ENCODE results near the gene KLHL40.

DNA sequence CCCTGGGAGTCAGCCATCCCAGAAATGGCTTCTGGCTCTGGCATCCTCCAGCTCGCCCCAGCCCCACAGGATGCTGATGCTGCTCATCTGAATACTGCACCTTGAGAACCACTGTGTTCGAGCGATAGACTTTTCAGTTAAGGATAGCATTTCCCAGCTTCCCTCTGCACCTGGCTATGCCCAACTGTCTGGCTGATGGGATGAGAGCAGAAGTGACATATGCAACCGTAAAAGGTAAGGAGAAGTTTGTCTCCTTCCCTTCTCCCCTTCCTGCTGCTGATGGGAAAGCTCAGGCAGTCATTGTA is 27.0 kb downstream of the KLHL40 start:
- TF ChIP-seq, protein P1, sequence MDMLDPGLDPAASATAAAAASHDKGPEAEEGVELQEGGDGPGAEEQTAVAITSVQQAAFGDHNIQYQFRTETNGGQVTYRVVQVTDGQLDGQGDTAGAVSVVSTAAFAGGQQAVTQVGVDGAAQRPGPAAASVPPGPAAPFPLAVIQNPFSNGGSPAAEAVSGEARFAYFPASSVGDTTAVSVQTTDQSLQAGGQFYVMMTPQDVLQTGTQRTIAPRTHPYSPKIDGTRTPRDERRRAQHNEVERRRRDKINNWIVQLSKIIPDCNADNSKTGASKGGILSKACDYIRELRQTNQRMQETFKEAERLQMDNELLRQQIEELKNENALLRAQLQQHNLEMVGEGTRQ (CRISPR knock-in tag; IDR thresholded peaks at IDR 0.05): no peak
- TF ChIP-seq ZNF785 (CRISPR knock-in tag; IDR thresholded peaks at IDR 0.05): no peak
